Spleen (tissue), 11 donors: ENCODE results near the gene SLC9A3. TPM values are rescaled to one million over a fixed set of nuclear protein-coding genes. Genes with fewer than 3 reads are reported as not detected.

Experiments
- DNase-seq: peaks from one replicate; pipeline ENCODE4 v3.0.0-alpha.2; 2020
- H3K27ac ChIP-seq, 8 donors: fragments of 200-600 bp; sonication (generic) in 7 of 8; 1 replicate in 4 of 8; 2 replicates in 4 of 8; pipeline versions ENCODE4 v1.5.0 to v1.8.0; 2016 to 2021; ENCODE audit warnings: inconsistent platforms in 4 of 8, mild to moderate bottlenecking in 4 of 8, moderate library complexity in 1 of 8
- H3K27me3 ChIP-seq, 7 donors: fragments of 200-600 bp; sonication (generic) in 6 of 7; replicated peaks in 1 of 7; 1 replicate in 4 of 7; 2 replicates in 3 of 7; pipeline versions ENCODE4 v1.5.0 to v1.8.0; 2016 to 2021; ENCODE audit warnings: inconsistent platforms in 3 of 7, mild to moderate bottlenecking in 1 of 7
- H3K36me3 ChIP-seq, 6 donors: fragments of 200-600 bp; sonication (generic) in 5 of 6; 1 replicate in 4 of 6; 2 replicates in 2 of 6; pipeline versions ENCODE4 v1.5.0 to v1.8.0; 2016 to 2021; ENCODE audit warnings: inconsistent platforms in 2 of 6
- H3K4me1 ChIP-seq, 6 donors: fragments of 200-600 bp; sonication (generic) in 5 of 6; 1 replicate in 3 of 6; 2 replicates in 3 of 6; pipeline versions ENCODE4 v1.5.0 to v1.8.0; 2016 to 2021; ENCODE audit warnings: inconsistent platforms in 3 of 6
- H3K4me3 ChIP-seq, 8 donors: fragments of 200-600 bp; sonication (generic) in 7 of 8; 1 replicate in 4 of 8; 2 replicates in 4 of 8; pipeline versions ENCODE4 v1.5.0 to v1.8.0; 2016 to 2021; ENCODE audit warnings: inconsistent platforms in 4 of 8, mild to moderate bottlenecking in 4 of 8, moderate library complexity in 2 of 8
- H3K9me3 ChIP-seq, 8 donors: fragments of 200-600 bp; sonication (generic) in 7 of 8; 1 replicate in 4 of 8; 2 replicates in 4 of 8; pipeline versions ENCODE4 v1.5.0 to v1.8.0; 2016 to 2021; ENCODE audit warnings: inconsistent platforms in 4 of 8
- POLR2A ChIP-seq, 3 donors: fragments of 450-650 bp; IDR thresholded peaks; one replicate each; pipeline ENCODE4 v1.5.1; 2017; ENCODE audit warnings: antibody characterized with exemption in 3 of 3, mild to moderate bottlenecking in 1 of 3
- POLR2AphosphoS5 ChIP-seq, 3 donors: sonication (generic); formaldehyde crosslinking; IDR thresholded peaks; one replicate each; pipeline ENCODE4 v1.5.1; 2017; ENCODE audit warnings: antibody characterized with exemption in 3 of 3
- WGBS, 5 donors: extraction: QIAGEN DNeasy Blood & Tissue Kit in 3 of 5; methylation state at CpG; one replicate each; pipeline versions ENCODE4 v1.1.5 to v1.1.7; 2013 to 2018; 5-methylcytosine and 5-hydroxymethylcytosine counted together
- intact Hi-C: fragments of 100-400 bp; cut with DNase I; formaldehyde crosslinking; loops from one replicate; pipeline ENCODE4 v1.15.0; 2023; ENCODE audit warnings: low total_unique reads
- polyA plus RNA-seq, 3 donors: library from polyadenylated mRNA; stranded (reverse); fragments of 200-250 nt; gene quantifications; one replicate each; pipeline ENCODE4 v1.2.1, GENCODE V29; 2013
- total RNA-seq, 7 donors: library from RNA; depleted of rRNA in 3 of 7; stranded (reverse); fragments of >200 nt in 3 of 7; fragmentation: NEBNext Ultra II Directional in 4 of 7; extraction: Animal tissue kit (Norgen Biotek cat#: 25700) in 4 of 7; gene quantifications; one replicate each; pipeline versions ENCODE4 v1.1.0 to v1.2.1, GENCODE V29; 2016 to 2021
- TF ChIP-seq, protein P1 (sequence below), 11 experiments: fragments of 200-600 bp in 7 of 11; fragments of 450-650 bp in 4 of 11; sonication (generic) in 4 of 11; IDR thresholded peaks in 8 of 11; conservative IDR thresholded peaks in 3 of 11; 1 replicate in 7 of 11; 2 replicates in 4 of 11; pipeline versions ENCODE4 v1.4.0 to v1.8.0; 2016 to 2021; ENCODE audit warnings: antibody characterized with exemption in 11 of 11, inconsistent platforms in 4 of 11, mild to moderate bottlenecking in 1 of 11
- donor health status: healthy with polysubstance abuse.
- donor health status: DM: no; HTN: no; CAD: no; lungs with moderate emphysema.
- donor health status: DM: no; HTN: no; CAD: no.
- donor health status: Bipolar disorder and iron deficiency.
- donor health status: healthy.
- donor health status: DM: no; HTN: no; CAD: no.
- donor health status: DM: yes; HTN: yes; CAD: no.

The SLC9A3 gene
- total and polyA plus RNA-seq, 10 donors, result 1.0 to 3.2 (median 1.5) TPM

- 0 to 1% (median 0%) methylated on average over 15 to 137 of the region's 137 CpGs for WGBS, 5 donors
- intact Hi-C loops, result no loop called here
- peak overlapping the region; percentile 70 to 98 (median 90) for H3K4me3 ChIP-seq
- no peak for TF ChIP-seq POLR2A (IDR thresholded peaks at IDR 0.05)
- TF ChIP-seq POLR2AphosphoS5 (IDR thresholded peaks at IDR 0.05), result peak; percentile 83 to 86 (median 84)
- TF ChIP-seq, protein P1, sequence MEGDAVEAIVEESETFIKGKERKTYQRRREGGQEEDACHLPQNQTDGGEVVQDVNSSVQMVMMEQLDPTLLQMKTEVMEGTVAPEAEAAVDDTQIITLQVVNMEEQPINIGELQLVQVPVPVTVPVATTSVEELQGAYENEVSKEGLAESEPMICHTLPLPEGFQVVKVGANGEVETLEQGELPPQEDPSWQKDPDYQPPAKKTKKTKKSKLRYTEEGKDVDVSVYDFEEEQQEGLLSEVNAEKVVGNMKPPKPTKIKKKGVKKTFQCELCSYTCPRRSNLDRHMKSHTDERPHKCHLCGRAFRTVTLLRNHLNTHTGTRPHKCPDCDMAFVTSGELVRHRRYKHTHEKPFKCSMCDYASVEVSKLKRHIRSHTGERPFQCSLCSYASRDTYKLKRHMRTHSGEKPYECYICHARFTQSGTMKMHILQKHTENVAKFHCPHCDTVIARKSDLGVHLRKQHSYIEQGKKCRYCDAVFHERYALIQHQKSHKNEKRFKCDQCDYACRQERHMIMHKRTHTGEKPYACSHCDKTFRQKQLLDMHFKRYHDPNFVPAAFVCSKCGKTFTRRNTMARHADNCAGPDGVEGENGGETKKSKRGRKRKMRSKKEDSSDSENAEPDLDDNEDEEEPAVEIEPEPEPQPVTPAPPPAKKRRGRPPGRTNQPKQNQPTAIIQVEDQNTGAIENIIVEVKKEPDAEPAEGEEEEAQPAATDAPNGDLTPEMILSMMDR (IDR thresholded peaks at IDR 0.05 in 8 of 11, conservative IDR thresholded peaks at IDR 0.05 in 3 of 11), result no peak
- peak; percentile 97 for DNase-seq
- H3K36me3 ChIP-seq, result peaks cover 0 to 28% (median 7%) of the 10 kb centered on the region in 6 donors
- H3K9me3 ChIP-seq, result no peaks in the 10 kb centered on the region
- peak overlapping the region; percentile 59 to 89 (median 80) for H3K27ac ChIP-seq
- peaks cover 21 to 52% (median 40%) of the 10 kb centered on the region in 6 donors for H3K4me1 ChIP-seq
- H3K27me3 ChIP-seq, result peaks cover 0 to 43% (median 32%) of the 10 kb centered on the region in 7 donors
Observed at GRCh38 chr5:472656-473550, 51.3 kb downstream of the SLC9A3 start.

GRCh38 chr5:472076-472655, 52.1 kb downstream of the SLC9A3 start:
- 20 to 37% (median 29%) methylated on average over 19 to 30 of the region's 30 CpGs for WGBS, 5 donors
- H3K9me3 ChIP-seq, result no peaks in the 10 kb centered on the region
- H3K27ac ChIP-seq, result peak overlapping the region; percentile 59 to 89 (median 80)
- TF ChIP-seq, protein P1 (IDR thresholded peaks at IDR 0.05 in 8 of 11, conservative IDR thresholded peaks at IDR 0.05 in 3 of 11), result no peak
- TF ChIP-seq POLR2AphosphoS5 (IDR thresholded peaks at IDR 0.05), result peak in 1 of 3 donors; percentile 67
- peaks cover 0 to 30% (median 7%) of the 10 kb centered on the region in 6 donors for H3K36me3 ChIP-seq
- H3K4me1 ChIP-seq, result peaks cover 21 to 52% (median 40%) of the 10 kb centered on the region in 6 donors
- intact Hi-C loops, result no loop called here
- DNase-seq, result peak; percentile 91
- peak overlapping the region; percentile 70 to 98 (median 80) for H3K4me3 ChIP-seq
- peaks cover 0 to 35% (median 32%) of the 10 kb centered on the region in 7 donors for H3K27me3 ChIP-seq

DNA sequence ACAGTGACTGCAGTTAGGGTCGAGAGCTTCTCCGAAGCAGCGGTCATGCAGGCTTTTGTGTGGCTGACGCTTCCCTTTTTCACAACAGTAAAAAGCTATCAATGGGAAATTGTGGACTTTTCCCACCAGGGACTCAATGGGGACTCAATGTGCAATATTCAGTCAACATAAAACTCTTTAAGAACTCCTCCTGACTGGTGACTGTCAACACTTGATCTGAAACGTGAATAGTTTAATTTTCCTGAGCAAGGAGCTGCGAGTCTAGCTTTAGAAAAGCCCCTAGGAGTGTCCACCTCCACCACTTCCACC, 52.5 kb downstream of the SLC9A3 start:
- intact Hi-C loops, result no loop called here
- H3K9me3 ChIP-seq, result no peaks in the 10 kb centered on the region
- peak overlapping the region in 3 of 8 donors; percentile 83 to 89 (median 85) for H3K27ac ChIP-seq
- WGBS, 5 donors, result 46 to 79% (median 71%) methylated on average over 6 of the region's 6 CpGs
- peak overlapping the region; percentile 70 to 98 (median 80) for H3K4me3 ChIP-seq
- TF ChIP-seq, protein P1 (IDR thresholded peaks at IDR 0.05 in 8 of 11, conservative IDR thresholded peaks at IDR 0.05 in 3 of 11), result no peak
- TF ChIP-seq POLR2AphosphoS5 (IDR thresholded peaks at IDR 0.05), result no peak
- TF ChIP-seq POLR2A (IDR thresholded peaks at IDR 0.05), result no peak
- peaks cover 21 to 52% (median 40%) of the 10 kb centered on the region in 6 donors for H3K4me1 ChIP-seq
- H3K36me3 ChIP-seq, result peaks cover 0 to 34% (median 9%) of the 10 kb centered on the region in 6 donors
- H3K27me3 ChIP-seq, result peaks cover 0 to 31% (median 28%) of the 10 kb centered on the region in 7 donors
- DNase-seq, result no peak
